GM21526 (cell line): Measurements from ENCODE around the gene ZNF511.

ENCODE experiments used
- ATAC-seq: cut with Tn5 transposase; IDR thresholded peaks from one replicate; pipeline ENCODE4 v1.9.1; 2021; ENCODE audit warnings: moderate library complexity; ENCODE audit not compliant: unreplicated experiment, low FRiP score

The ZNF511 gene

DNA sequence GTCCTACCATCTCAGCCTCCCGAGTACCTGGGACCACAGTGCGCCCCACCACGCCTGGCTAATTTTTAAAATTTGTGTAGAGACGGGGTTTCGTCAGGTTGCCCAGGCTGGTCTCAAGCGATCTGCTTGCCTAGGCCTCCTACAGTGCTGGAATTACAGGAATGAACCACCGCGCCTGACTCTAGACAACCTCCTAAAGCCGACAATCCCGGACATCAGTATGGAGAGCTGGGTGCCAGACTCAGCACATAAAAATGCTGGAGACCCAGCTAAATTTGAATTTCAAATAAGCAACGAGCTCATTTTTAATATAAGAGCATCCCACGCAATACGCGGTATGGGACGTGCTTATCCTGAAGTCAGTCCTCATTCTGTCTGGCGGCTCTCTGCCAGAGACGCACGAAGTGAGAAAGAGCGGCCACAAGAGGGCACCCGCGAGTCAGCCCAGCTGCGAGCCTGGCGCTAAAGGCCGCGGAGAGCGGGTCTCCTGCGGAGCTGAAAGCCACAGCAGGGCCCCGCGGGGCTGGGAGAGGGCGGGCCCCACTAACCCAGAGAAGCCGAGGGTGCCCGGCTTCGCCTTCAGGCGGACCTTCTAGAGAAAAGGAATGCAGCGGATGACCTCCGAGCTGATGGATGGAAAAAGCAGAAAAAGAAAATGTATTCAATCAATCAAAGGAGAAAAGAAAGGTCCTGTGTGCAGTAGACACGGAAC lies 20.9 kb downstream of the ZNF511 start:
- peak; percentile 87 for ATAC-seq

DNA sequence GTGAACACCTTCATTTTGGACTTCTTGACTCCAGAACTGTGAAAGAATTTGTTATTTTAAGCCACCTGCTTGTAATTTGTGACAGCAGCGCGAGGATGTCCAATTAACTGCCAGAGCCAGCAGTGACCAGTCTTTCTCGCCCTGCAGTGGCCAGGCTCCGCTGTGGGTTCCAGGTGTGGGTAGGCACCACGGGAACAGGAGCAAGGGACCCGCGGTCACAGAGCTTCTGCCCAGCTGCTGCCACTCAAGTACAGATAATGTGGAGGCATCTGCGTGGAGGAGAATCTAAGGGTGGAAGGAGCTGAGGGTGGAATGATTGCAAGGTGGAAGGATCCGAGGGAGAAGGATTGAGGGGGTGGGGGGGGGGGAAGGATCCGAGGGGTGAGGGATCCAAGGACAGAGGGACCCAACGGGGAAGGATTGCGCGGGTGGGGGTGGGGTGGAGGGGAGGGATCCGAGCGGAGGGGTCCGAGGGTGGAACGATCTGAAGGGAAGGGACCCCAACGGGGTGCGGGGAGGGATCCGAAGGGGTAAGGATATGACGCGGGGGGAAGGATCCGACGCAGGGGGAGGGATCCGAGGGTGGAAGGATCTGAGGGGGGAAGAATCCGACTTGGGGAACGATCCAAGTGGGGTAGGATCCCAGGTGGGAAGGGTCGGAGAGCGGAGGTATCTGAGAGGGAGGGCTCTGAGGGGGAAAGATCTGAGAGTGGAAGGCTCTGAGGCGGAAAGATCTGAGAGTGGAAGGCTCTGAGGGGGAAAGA lies 24.4 kb downstream of the ZNF511 start:
- no peak for ATAC-seq

DNA sequence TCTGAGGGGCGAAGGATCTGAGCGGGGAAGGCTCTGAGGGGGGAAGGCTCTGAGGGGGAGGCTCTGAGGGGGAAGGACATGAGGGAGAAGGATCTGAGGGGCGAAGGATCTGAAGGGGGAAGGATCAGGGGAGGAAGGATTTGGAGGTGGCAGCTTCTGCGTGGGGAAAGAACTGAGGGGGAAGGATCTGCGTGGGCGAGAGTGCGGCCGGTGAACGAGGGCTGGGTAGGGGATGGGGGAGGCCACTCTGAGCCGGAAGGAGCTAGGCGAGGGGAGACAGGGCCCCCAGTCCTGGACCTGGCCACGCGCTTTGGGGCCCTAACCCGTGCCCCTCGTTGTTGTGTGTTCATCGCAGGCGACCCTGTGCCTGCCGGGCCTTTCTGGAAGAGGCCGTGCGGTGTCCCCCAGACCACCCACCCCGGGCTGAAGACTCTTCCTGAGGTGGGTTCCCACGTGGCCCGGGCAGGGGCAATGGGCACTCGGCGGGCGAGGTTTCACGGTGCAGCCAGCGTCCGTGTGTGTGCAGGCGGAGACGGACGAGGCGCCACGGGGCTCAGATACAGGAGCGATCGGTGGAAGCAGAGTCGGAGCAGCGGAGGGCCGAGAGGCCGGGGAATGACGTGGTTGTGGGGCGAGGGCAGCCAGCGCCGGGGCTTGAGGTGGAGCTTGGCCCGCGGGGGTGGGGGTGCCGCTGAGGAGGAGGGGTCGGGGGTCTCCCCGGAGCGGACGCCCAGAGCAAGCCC lies 26.0 kb downstream of the ZNF511 start:
- ATAC-seq: no peak

DNA sequence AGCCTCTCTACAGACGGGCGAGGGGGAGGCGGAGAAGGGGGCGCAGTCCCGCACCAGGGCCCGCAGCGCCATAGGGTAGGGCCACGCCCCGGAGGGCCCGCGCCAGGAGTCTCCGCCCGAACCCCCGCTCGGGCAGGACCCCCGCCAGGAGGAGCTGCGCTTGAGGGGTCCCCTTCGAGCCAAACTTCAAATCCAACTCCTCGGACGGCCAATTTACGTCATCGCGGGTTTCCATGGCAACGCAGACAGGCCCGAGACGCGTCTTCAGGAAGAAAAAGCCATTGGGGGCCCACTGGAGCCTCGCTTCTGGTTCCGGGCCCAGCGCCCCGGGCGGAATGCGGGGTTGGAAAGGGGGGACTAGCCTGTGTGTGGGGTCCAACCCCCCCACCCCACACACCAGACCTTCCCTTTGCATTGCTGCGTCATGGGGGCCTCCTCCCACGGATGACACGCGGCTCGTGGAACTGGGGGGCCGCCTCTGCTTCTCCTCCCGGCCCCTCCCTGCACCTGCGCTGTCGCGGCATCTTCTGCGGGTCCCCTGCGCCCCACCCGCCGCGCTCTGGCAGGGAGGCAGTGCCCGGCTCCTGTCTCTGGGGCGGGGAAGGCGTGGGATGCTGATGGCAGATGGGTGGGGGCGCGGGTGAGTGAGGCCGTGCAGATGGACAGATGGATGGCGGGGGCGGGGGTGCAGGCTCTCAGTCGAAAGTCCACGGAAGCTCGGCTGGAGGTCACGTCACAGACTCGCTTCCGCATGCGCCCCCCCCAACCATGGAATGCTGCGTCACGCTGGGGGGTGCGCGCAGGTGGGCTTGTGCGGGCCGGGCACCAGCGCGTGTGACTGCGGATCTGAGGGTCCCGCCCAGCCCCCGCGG lies 26.8 kb downstream of the ZNF511 start:
- ATAC-seq: no peak

DNA sequence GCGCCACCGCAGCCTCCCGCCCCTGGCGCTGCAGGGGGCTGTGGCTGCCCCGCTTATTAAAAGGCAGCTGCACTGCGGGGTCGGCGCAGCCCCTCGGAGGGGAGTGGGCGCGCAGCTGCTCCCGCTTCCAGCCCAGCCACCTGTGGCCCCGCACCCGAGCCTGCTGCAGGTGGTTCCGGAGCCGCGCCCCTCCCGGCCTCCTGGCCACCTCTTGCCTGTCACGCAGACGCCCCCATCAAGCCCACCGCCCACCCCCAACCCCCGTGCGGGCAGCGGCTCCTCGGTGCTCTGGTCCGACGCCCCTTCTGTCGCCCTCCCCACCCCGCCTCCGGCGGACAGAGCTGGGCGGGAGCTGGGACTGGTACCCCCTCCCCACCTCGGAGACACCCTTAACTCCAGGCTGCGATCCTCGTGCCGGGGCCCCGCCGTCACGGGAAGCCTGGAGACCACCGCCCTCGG lies 27.4 kb downstream of the ZNF511 start:
- no peak for ATAC-seq

DNA sequence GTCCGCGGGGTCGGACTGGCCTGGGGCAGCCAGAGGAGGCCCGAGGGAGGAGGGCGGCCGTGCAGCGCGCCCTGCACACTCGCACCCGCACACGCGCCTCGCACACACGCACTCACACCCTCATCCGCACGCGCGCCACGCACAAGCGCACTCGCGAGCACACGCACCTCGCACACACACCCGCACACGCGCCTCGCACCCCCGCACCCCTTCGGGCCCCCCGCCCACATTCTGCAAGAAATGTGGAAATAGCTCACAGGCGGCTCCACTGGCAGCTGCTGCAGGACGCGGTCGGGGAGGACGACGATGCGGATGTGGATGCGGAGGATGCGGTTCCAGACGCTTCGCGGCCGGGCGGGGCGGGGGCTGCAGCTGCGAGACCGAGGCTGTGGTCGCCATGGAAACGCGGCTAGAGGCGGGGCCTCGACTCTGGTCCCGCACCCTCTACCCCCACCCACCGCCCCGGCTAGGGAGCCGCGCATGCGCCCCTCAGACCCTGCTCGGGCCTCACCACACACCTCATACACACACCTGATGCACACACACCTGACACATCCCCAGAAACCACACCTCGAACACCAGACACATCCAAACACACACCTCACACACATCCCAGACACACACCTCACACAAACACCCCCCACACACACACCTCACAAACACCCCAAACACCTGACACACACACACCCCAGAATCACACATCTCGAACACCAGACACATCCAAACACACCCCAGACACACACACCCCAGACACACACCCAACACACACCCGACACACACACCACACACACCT lies 28.1 kb downstream of the ZNF511 start, which contains the start of gene CALY:
Gene CALY, minus strand, starts transcription at position 320 of the 793 bp plus-strand sequence. CDS start 7,907 bp downstream, outside the sequence.
- no peak for ATAC-seq

DNA sequence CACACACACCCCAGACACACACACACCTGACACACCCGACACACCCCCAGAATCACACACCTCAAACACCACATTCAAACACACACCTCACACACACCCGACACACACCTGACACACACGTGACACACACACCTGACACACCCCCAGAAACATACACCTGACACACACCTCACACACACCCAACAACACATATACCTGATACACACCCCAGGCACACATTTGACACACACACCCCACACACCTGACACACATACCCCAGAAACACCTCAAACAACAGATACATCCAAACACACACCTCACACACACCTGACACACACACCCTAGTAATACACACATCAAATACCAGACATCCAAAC lies 28.6 kb downstream of the ZNF511 start:
- no peak for ATAC-seq

DNA sequence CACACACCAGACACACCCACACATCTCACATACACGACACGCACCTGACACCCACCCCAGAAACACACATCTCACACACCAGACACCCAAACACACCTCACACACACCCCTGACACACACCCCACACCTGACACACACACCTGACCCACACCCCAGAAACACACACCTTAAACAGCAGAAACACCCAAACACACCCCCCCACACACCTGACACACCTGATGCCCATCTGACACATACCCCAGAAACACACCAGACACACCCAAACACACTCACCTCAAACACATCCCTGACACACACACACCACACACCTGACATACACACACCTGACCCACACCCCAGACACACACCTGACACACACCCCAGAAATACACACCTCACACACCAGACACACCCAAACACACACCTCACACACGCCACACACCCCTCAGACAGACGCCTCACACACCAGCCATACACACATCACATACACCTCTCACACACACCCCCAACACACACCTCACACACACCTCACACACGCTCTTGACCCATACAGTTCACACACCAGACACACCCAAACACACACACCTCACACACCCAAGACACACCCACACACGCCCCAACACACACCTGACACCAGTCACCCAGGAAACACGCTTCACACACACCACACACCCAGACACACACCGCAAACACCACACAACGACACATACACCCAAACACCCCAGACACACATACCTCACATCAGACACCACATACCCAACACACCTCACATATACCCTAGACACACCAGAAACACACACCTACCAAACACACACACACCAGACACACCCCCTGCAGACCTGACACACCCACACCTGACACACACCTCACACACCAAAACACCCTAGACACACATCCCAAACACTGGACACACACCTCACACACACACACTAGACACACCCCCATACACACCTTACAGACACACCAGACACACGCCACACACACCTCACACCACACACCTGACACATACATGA lies 29.7 kb downstream of the ZNF511 start:
- no peak for ATAC-seq

DNA sequence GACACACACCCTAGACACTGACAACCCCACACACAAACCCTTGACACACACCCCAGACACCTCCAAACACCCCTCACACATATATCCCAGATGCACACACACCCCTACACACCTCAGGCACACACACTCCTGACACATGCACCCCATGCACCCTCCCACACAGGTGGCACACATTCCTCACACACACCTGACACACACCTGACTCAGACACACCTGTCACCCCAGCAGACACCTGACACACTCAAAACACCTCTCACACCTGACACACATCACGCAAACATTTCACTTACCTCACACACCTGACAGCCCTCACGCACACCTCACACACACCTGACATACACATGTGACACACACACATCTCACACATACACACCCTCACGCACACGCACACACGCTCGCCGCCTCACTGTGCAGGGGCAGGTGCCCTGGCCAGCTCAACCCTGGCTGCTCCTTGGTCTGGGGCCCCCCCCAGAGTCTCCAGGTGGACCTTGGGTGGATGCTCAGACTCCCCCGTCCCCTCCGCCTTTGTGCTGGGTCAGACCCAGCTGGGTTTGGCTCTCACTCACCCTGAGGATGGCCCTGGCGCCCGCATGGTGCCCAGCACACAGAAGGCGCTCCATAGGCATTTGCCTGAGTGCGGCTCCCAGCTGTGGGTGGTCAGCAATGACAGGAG lies 31.1 kb downstream of the ZNF511 start:
- no peak for ATAC-seq

DNA sequence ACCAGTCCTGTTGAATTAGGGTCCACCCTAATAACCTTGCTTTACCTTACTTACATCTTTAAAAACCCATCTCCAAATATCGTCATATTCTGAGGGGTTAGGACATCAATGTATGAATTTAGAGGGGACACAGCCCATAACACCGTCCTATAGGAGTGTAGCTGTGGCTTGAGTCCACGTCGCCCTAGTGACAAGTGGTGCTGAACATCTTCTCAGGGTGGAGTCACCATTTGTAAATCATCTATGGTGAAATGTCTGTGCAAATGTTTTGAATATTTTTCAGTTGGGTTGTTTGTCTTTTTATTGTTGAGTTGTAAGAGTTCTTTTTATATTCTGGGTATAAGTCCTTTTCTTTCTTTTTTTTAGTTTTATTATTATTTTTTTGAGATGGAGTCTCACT lies 33.3 kb downstream of the ZNF511 start:
- ATAC-seq: no peak

DNA sequence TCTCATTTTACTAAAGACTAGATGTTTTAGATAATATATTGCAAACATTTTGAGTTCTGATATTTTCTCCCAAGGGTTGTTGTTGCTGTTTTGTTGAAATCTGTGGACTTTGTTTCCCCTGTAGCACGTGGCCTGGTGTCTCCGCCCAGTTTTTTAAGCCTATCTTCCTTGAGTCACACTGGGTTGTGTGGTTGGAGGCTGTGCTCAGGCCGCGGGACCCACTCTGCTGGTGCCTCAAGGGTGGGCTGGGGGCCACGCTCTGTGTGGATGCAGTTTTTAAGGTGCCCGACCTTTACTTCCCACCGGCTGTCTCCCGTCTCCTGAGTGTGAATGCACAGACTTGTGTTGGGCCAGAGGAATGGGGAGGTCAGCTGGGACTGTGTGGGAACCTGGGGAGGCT lies 34.2 kb downstream of the ZNF511 start:
- ATAC-seq: no peak

DNA sequence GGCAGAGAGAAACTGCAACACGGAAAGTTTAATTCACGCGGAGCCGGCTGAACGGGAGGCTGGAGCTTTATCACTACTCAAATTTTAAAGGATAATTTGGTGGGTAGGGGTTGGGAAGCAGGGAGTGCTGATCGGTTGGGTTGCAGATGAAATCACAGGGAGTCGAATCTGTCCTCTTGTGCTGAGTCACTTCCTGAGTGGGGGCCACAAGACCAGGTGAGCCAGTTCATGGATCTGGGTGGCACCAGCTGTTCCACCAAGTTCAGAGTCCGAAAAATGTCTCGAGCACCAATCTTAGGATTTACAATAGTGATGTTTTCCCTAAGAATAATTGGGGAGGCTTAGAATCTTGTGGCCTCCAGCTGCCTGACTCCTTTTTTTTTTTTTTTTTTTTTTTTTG lies 34.8 kb downstream of the ZNF511 start:
- ATAC-seq: no peak

DNA sequence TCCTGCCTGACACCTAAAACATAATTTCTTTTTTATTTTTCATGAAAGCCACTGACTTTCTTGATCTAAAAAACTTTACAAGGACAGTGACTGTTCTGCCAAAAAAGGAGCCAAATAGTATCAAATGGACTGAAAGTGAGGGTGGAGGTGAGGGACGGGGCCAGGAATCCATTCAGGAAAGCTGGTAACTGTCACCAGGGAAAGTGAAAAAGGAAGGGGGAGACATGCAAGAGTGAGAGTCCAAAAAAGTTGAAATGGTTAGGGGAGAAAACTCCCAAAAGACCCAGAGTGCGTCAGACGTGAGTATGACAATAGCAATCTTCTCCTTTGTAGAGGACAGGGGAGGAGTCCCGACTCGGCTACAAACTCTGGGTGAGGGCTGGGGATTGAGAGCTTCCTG lies 35.5 kb downstream of the ZNF511 start:
- no peak for ATAC-seq

DNA sequence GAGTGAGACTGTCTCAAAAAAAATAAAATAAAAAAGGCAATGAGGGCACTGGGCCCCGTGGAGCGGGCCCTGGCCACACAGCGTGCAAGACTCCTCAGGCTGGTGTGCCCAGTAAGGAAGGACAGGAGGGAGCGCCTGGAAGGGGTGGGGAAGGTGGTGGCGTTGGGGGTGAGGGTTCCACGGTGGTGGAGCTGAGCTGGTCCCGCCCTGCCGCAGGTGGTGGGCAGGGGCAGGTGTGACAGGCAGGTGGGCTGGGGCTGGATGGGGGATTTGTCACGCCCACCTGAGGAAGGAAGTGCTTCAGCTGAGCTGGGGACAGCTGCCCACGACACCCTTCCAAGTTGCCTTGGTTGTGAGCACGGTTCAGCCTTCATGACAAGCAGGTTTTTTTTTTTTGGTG lies 37.7 kb downstream of the ZNF511 start:
- ATAC-seq: no peak

DNA sequence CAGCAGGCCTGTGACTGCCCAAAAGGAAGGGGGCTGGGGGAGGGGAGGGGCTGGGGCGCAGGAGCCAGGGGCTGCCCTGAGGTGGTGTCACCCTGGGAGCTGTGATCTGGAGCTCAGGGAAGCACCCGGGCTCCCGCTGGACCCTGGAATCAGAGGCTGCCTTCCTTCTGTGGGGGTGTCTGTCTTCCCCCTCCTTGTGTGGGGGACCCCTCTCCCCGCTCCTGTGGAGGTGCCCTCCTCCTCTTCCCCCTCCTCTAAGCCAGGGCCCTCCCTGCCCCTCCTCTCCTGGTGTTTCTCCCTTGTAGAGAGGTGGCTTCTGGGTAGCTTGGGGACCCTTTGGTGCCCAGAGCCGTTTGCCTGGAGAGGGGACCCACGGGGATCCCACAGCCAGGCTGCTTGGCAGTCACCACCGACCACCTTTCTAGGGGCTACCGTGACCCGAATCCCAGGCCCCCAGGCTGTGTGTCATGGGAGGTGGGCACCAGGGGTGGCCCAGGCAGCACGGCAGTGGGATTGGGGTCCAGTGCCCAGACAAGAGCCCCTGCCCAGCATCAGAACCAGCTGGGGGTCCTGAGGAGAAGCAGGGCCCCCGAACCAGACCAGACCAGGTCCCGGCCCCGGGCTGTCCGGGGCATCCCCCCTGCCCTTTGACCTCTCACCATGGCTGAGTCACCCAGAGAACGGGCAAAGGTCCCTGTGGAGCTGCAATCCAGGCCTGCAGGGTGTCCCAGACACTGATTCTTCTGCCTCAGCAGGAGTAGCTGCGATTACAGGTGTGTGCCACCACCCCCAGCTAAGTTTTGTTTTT lies 39.2 kb downstream of the ZNF511 start:
- ATAC-seq: no peak

DNA sequence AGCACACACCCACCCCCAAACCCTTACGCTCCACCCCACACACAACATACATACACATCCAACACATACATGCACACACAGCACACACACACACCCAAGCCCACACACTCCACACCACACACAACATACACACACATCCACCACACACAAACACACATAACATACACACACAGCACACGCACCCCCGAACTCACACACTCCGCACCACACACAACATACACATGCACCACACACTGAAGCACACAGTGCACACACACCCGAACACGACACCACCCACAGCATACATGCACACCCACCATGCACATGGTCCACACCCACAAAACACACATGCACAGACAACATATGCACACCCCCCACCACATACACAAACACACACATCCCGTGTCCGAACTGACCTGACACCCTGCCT lies 40.5 kb downstream of the ZNF511 start:
- no peak for ATAC-seq

DNA sequence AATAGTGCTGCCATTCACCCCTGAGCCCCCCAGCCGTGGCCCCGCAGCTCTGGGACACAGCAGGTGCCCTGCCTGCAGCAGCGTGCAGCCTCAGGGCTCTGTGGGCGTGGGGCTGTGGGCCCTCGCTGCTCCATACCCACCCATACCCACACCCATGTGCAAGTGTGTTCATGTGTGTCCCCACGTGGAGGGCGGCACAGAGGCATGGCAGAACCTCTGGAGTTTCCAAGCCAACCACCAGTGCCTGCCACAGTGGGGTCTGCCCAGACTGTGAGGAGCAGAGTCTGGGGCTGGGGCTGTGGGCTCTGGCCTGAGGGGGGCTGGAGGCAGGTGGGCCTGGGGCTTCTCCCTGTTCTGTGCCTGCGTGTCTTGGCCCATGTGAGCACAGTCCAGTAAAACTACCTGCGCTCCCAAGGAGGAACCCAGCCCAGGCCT lies 40.9 kb downstream of the ZNF511 start:
- no peak for ATAC-seq
